Effector memory CD4-positive, alpha-beta T cell (primary cell): ENCODE results near the gene PSMB1.
A peak's percentile ranks its signal among the peaks of the same experiment; 100 is the strongest.
"Not testable (repeated sequence)": the region's sequence is repeated elsewhere in the genome, so short reads cannot be mapped to it uniquely, and the experiment has no call there.

Experiments
- DNase-seq, 3 donors: peaks; one replicate each; pipeline ENCODE4 v3.0.0-alpha.2; 2020
- H3K27ac ChIP-seq: 2 replicates; pipeline ENCODE4 v1.7.0; 2013; ENCODE audit warnings: mild to moderate bottlenecking, low read length, moderate library complexity; ENCODE audit not compliant: insufficient read depth, poor library complexity, severe bottlenecking
- H3K27me3 ChIP-seq: replicated peaks from 2 replicates; pipeline ENCODE4 v1.7.0; 2013; ENCODE audit warnings: mild to moderate bottlenecking, low read length; ENCODE audit not compliant: insufficient read depth, control insufficient read depth, poor library complexity, severe bottlenecking
- H3K36me3 ChIP-seq: 2 replicates; pipeline ENCODE4 v1.7.0; 2013; ENCODE audit warnings: mild to moderate bottlenecking, low read length, moderate library complexity; ENCODE audit not compliant: control insufficient read depth, insufficient read depth
- H3K4me1 ChIP-seq: 2 replicates; pipeline ENCODE4 v1.7.0; 2013; ENCODE audit warnings: low read length, mild to moderate bottlenecking; ENCODE audit not compliant: control insufficient read depth, insufficient read depth, poor library complexity, severe bottlenecking
- H3K4me3 ChIP-seq: 2 replicates; pipeline ENCODE4 v1.7.0; 2013; ENCODE audit warnings: low read length, low read depth, mild to moderate bottlenecking; ENCODE audit not compliant: insufficient read depth, poor library complexity, severe bottlenecking
- H3K9me3 ChIP-seq: 2 replicates; pipeline ENCODE4 v1.7.0; 2013; ENCODE audit warnings: mild to moderate bottlenecking, low read length, moderate library complexity; ENCODE audit not compliant: control insufficient read depth

The PSMB1 gene

GRCh38 chr6:170522565-170523183, 30.4 kb downstream of the PSMB1 start:
- Histone ChIP-seq H3K27ac (no peak overlapping the region), H3K4me1 (no peaks in the 10 kb centered on the region), H3K4me3 (no peak overlapping the region), H3K27me3 (peaks cover 2% of the 10 kb centered on the region), H3K9me3 (no peaks in the 10 kb centered on the region), H3K36me3 (no peaks in the 10 kb centered on the region)
- no peak for DNase-seq

DNA sequence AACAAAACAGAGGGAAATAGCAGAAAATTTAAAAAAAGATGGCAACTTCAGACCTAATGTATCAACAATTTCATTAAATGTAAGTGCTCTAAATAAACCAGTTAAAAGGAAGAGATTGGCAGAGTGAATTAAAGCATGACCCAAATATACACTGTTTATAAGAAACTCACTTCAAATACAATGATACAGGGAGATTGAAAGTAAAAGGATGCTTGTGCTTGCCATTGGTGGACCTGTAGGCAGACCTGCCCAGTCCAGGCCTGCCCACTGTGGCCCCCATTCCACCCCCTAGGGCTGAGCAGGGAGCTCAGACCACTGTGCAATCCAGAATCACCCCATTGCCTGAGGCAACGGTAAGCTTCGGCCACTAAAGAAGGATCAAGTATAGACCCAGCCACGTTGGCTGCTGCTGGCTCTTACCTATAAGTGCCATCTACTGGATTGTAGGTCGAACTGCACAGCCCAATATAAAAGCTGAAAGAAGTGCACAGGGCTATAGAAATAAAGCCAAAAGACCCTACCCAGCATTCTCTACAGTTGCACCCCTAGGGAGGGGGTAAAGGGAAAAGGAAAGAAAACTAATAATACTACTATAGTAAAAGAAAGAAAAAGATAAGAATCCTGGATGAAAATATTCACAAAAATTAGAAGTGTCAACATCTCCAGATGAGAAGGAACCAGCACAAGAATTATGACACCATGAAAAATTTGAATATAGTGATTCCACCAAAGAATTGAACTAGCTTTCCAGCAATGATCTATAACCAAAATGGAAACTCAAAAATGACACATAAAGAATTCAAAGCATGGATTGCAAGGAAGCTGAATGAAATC, 36.1 kb downstream of the PSMB1 start:
- peaks cover 2% of the 10 kb centered on the region for H3K27me3 ChIP-seq
- no peak overlapping the region for H3K4me3 ChIP-seq
- H3K27ac ChIP-seq: no peak overlapping the region
- no peaks in the 10 kb centered on the region for H3K4me1 ChIP-seq
- no peaks in the 10 kb centered on the region for H3K36me3 ChIP-seq
- H3K9me3 ChIP-seq: no peaks in the 10 kb centered on the region
- DNase-seq: peak in 1 of 3 donors; percentile 7

- no peak overlapping the region for H3K27ac ChIP-seq
- DNase-seq: no peak
- no peaks in the 10 kb centered on the region for H3K4me1 ChIP-seq
- no peak overlapping the region for H3K4me3 ChIP-seq
- peaks cover 2% of the 10 kb centered on the region for H3K27me3 ChIP-seq
- no peaks in the 10 kb centered on the region for H3K36me3 ChIP-seq
- H3K9me3 ChIP-seq: no peaks in the 10 kb centered on the region
Measured at GRCh38 chr6:170514908-170515307, 38.2 kb downstream of the PSMB1 start.

DNA sequence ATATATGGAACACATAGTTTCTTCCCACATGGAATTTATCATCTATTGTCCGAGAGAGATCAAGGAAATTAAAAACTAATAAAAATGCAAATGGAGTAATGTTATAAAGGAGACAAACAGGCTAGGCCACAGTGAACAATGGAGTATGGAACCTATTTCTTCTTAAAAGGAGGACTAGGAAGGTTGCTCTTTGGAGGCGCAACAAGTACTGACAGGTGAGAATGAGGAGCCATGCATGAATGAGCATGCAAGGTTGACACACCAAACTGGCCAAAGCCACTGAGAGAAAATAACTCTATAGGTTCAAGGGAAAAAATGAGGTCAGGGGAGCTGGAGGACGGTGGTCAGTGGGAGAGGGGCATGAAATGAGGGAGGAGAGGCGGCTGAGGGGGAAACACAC, 40.9 kb downstream of the PSMB1 start:
- H3K36me3 ChIP-seq: no peaks in the 10 kb centered on the region
- DNase-seq: no peak
- no peaks in the 10 kb centered on the region for H3K9me3 ChIP-seq
- no peaks in the 10 kb centered on the region for H3K4me1 ChIP-seq
- no peak overlapping the region for H3K4me3 ChIP-seq
- H3K27ac ChIP-seq: no peak overlapping the region
- H3K27me3 ChIP-seq: no peaks in the 10 kb centered on the region

DNA sequence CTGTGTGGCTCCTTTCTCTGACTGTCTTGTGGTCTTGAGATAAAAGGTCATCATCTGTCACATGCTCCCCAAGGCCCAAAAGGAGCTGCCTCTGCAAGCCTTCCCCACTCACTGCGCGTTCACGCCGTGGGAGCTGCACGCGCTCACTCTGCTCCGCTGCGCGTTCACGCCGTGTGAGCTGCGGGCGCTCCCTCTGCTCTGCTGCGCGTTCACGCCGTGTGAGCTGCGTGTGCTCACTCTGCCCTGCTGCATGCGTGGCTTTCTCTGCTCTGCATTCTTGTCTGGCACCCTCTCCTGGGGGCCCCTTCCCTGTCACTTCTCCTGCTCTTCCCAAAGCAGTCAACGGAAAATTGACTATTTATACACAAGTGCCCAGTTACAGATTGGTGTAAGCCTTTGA, 42.5 kb downstream of the PSMB1 start:
- Histone ChIP-seq H3K27me3 (no peaks in the 10 kb centered on the region), H3K9me3 (no peaks in the 10 kb centered on the region), H3K36me3 (no peaks in the 10 kb centered on the region), H3K4me1 (no peaks in the 10 kb centered on the region), H3K27ac (no peak overlapping the region), H3K4me3 (no peak overlapping the region)
- DNase-seq: no peak

- no peak for DNase-seq
Measured at GRCh38 chr6:170509723-170510018, 43.4 kb downstream of the PSMB1 start.

GRCh38 chr6:170508892-170509722, 44.0 kb downstream of the PSMB1 start:
- not testable (repeated sequence) for DNase-seq, H3K27ac ChIP-seq, H3K4me3 ChIP-seq, H3K27me3 ChIP-seq, H3K36me3 ChIP-seq, H3K9me3 ChIP-seq, H3K4me1 ChIP-seq

More at GRCh38 chr6:170509723-170510018, 43.4 kb downstream of the PSMB1 start:
- no peak overlapping the region for H3K4me3 ChIP-seq
- no peaks in the 10 kb centered on the region for H3K36me3 ChIP-seq
- no peaks in the 10 kb centered on the region for H3K4me1 ChIP-seq
- no peak overlapping the region for H3K27ac ChIP-seq
- no peaks in the 10 kb centered on the region for H3K27me3 ChIP-seq
- no peaks in the 10 kb centered on the region for H3K9me3 ChIP-seq

GRCh38 chr6:170508275-170508674, 44.8 kb downstream of the PSMB1 start:
- DNase-seq, H3K4me3 ChIP-seq, H3K9me3 ChIP-seq, H3K27ac ChIP-seq, H3K36me3 ChIP-seq, H3K27me3 ChIP-seq, H3K4me1 ChIP-seq: not testable (repeated sequence)

DNA sequence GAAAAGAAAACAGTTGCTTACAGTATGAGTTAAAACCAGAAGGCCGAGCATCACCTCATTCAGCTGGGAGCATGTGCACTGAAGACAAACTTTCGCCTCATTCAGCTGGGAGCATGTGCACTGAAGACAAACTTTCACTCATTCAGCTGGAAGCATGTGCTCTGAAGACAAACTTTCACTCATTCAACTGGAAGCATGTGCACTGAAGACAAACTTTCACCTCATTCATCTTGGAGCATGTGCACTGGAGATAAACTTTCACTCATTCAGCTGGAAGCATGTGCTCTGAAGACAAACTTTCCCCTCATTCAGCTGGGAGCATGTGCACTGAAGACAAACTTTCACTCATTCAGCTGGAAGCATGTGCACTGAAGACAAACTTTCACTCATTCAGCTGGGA, 45.4 kb downstream of the PSMB1 start:
- not testable (repeated sequence) for H3K9me3 ChIP-seq, H3K27ac ChIP-seq, H3K36me3 ChIP-seq, H3K4me3 ChIP-seq, DNase-seq, H3K27me3 ChIP-seq, H3K4me1 ChIP-seq

GRCh38 chr6:170506446-170506845, 46.7 kb downstream of the PSMB1 start:
- Histone ChIP-seq H3K27me3 (peaks cover 7% of the 10 kb centered on the region), H3K9me3 (no peaks in the 10 kb centered on the region), H3K27ac (no peak overlapping the region), H3K4me3 (no peak overlapping the region), H3K36me3 (no peaks in the 10 kb centered on the region), H3K4me1 (no peaks in the 10 kb centered on the region)
- no peak for DNase-seq
